HG03460 (cell line): Measurements from ENCODE around the gene EVC2.

Experiments
- ATAC-seq: cut with Tn5 transposase; IDR thresholded peaks from one replicate; pipeline ENCODE4 v1.9.1; 2021; ENCODE audit not compliant: unreplicated experiment

EVC2 gene

GRCh38 chr4:5715357-5715756, 7.0 kb upstream of the EVC2 start:
- no peak for ATAC-seq

- ATAC-seq, result no peak
Observed at GRCh38 chr4:5713861-5714260, 5.5 kb upstream of the EVC2 start.

GRCh38 chr4:5712931-5713330, 4.6 kb upstream of the EVC2 start:
- ATAC-seq, result no peak

- peak; percentile 43 for ATAC-seq
Observed at GRCh38 chr4:5712517-5712916, 4.2 kb upstream of the EVC2 start.

- ATAC-seq, result peak; percentile 3
Observed at GRCh38 chr4:5711479-5712184, 3.3 kb upstream of the EVC2 start.

- ATAC-seq, result peak; percentile 42
Observed at GRCh38 chr4:5710961-5711478, 2.7 kb upstream of the EVC2 start, which contains the start of gene EVC. TSS of gene EVC (plus strand) at chr4:5711201. CDS start at chr4:5711381, 180 bp downstream.

GRCh38 chr4:5710065-5710960, 2.0 kb upstream of the EVC2 start:
- ATAC-seq, result no peak

GRCh38 chr4:5709207-5709575, 832 bp upstream of the EVC2 start:
- no peak for ATAC-seq

- ATAC-seq, result no peak
Observed at GRCh38 chr4:5707778-5708448, 446 bp downstream of the EVC2 start.

GRCh38 chr4:5707366-5707765, 993 bp downstream of the EVC2 start:
- no peak for ATAC-seq

GRCh38 chr4:5706486-5707290, 1.7 kb downstream of the EVC2 start:
- ATAC-seq, result no peak

GRCh38 chr4:5705647-5706320, 2.6 kb downstream of the EVC2 start:
- no peak for ATAC-seq

GRCh38 chr4:5704276-5704675, 4.1 kb downstream of the EVC2 start:
- no peak for ATAC-seq

GRCh38 chr4:5703831-5704230, 4.5 kb downstream of the EVC2 start:
- no peak for ATAC-seq

- ATAC-seq, result no peak
Observed at GRCh38 chr4:5701971-5702370, 6.4 kb downstream of the EVC2 start.

GRCh38 chr4:5700459-5700858, 7.9 kb downstream of the EVC2 start:
- no peak for ATAC-seq

GRCh38 chr4:5696341-5696740, 12.0 kb downstream of the EVC2 start:
- no peak for ATAC-seq

GRCh38 chr4:5693871-5694270, 14.5 kb downstream of the EVC2 start:
- no peak for ATAC-seq

GRCh38 chr4:5691491-5692132, 16.7 kb downstream of the EVC2 start:
- ATAC-seq, result no peak

- no peak for ATAC-seq
Observed at GRCh38 chr4:5689065-5689464, 19.3 kb downstream of the EVC2 start.
